MM.1S (cell line): Measurements from ENCODE around the gene SKAP2.

Experiments
- DNase-seq: peaks from one replicate; pipeline ENCODE4 v3.0.0-alpha.2; 2015
- H2AFZ ChIP-seq: fragments of 300-600 bp; sonication (generic); 2 replicates; pipeline ENCODE4 v1.6.0; 2016; ENCODE audit warnings: antibody characterized with exemption, low read length
- H3F3A ChIP-seq: fragments of 300-600 bp; sonication (generic); 2 replicates; pipeline ENCODE4 v1.6.1; 2016; ENCODE audit warnings: mild to moderate bottlenecking, antibody characterized with exemption, low read length, moderate library complexity, mixed read lengths; ENCODE audit not compliant: insufficient read depth
- H3K27ac ChIP-seq: fragments of 300-600 bp; sonication (generic); 2 replicates; pipeline ENCODE4 v1.5.1; 2016; ENCODE audit warnings: mild to moderate bottlenecking, low read length
- H3K27me3 ChIP-seq: fragments of 300-600 bp; sonication (generic); replicated peaks from 2 replicates; pipeline ENCODE4 v1.6.0; 2016; ENCODE audit warnings: low read length; ENCODE audit not compliant: insufficient read depth
- H3K36me3 ChIP-seq: fragments of 300-600 bp; sonication (generic); replicated peaks from 2 replicates; pipeline ENCODE4 v1.6.1; 2016; ENCODE audit warnings: mild to moderate bottlenecking, low read length, mixed read lengths; ENCODE audit not compliant: insufficient read depth
- H3K4me1 ChIP-seq: fragments of 300-600 bp; sonication (generic); 2 replicates; pipeline ENCODE4 v1.6.1; 2016; ENCODE audit warnings: low read length, mixed read lengths
- H3K4me2 ChIP-seq: fragments of 300-600 bp; sonication (generic); 2 replicates; pipeline ENCODE4 v1.6.0; 2016; ENCODE audit warnings: low read depth, low read length
- H3K4me3 ChIP-seq: fragments of 300-600 bp; sonication (generic); 2 replicates; pipeline ENCODE4 v1.5.1; 2016; ENCODE audit warnings: low read length, mixed read lengths
- H3K79me2 ChIP-seq: fragments of 300-600 bp; sonication (generic); 2 replicates; pipeline ENCODE4 v1.6.1; 2016; ENCODE audit warnings: mixed run types, low read length, mixed read lengths
- H3K9ac ChIP-seq: fragments of 300-600 bp; sonication (generic); 2 replicates; pipeline ENCODE4 v1.6.1; 2016; ENCODE audit warnings: low read length, mixed read lengths
- H3K9me2 ChIP-seq: fragments of 300-600 bp; sonication (generic); replicated peaks from 2 replicates; pipeline ENCODE4 v1.6.1; 2016; ENCODE audit warnings: mild to moderate bottlenecking, low read length, mixed read lengths; ENCODE audit not compliant: insufficient read depth
- H3K9me3 ChIP-seq: fragments of 300-600 bp; sonication (generic); replicated peaks from 2 replicates; pipeline ENCODE4 v1.6.1; 2016; ENCODE audit warnings: mild to moderate bottlenecking, low read length, mixed read lengths; ENCODE audit not compliant: insufficient read depth
- H4K20me1 ChIP-seq: fragments of 300-600 bp; sonication (generic); 2 replicates; pipeline ENCODE4 v1.6.1; 2016; ENCODE audit warnings: mild to moderate bottlenecking, low read length, moderate library complexity, mixed read lengths; ENCODE audit not compliant: insufficient read depth
- CTCF ChIP-seq: fragments of 300-600 bp; sonication (generic); IDR thresholded peaks from 2 replicates; pipeline ENCODE4 v1.5.1; 2016; ENCODE audit warnings: antibody characterized with exemption, low read length, mixed read lengths
- EZH2 ChIP-seq: fragments of 300-600 bp; sonication (generic); optimal IDR thresholded peaks from 2 replicates; pipeline ENCODE3; 2017; ENCODE audit warnings: low read depth, mild to moderate bottlenecking, antibody characterized with exemption, low read length, mixed read lengths
- EZH2phosphoT487 ChIP-seq: fragments of 300-600 bp; sonication (generic); IDR thresholded peaks from 2 replicates; pipeline ENCODE4 v1.6.1; 2018; ENCODE audit warnings: antibody characterized with exemption, low read length

SKAP2 gene

GRCh38 chr7:26910221-26910620 lies 45.8 kb upstream of the SKAP2 start:
- Histone ChIP-seq H3K9me3 (no peaks in the 10 kb centered on the region), H3K4me2 (no peak overlapping the region), H3K27ac (no peak overlapping the region), H3K79me2 (no peaks in the 10 kb centered on the region), H2AFZ (no peak overlapping the region), H4K20me1 (no peaks in the 10 kb centered on the region), H3K4me3 (no peak overlapping the region), H3K36me3 (no peaks in the 10 kb centered on the region), H3K9ac (no peak overlapping the region), H3K9me2 (no peaks in the 10 kb centered on the region), H3F3A (no peaks in the 10 kb centered on the region), H3K4me1 (no peaks in the 10 kb centered on the region), H3K27me3 (no peaks in the 10 kb centered on the region)
- DNase-seq: no peak
- TF ChIP-seq EZH2phosphoT487 (no peak), EZH2 (no peak), CTCF (no peak)

- Histone ChIP-seq H3K9me3 (no peaks in the 10 kb centered on the region), H3K4me1 (no peaks in the 10 kb centered on the region), H3K27ac (no peak overlapping the region), H4K20me1 (no peaks in the 10 kb centered on the region), H3K9me2 (no peaks in the 10 kb centered on the region), H3K79me2 (no peaks in the 10 kb centered on the region), H3K27me3 (no peaks in the 10 kb centered on the region), H2AFZ (no peak overlapping the region), H3F3A (no peaks in the 10 kb centered on the region), H3K4me3 (no peak overlapping the region), H3K9ac (no peak overlapping the region), H3K4me2 (no peak overlapping the region), H3K36me3 (no peaks in the 10 kb centered on the region)
- TF ChIP-seq EZH2 (no peak), EZH2phosphoT487 (no peak), CTCF (no peak)
- no peak for DNase-seq
These were observed 35.9 kb upstream of the SKAP2 start for GRCh38 chr7:26900251-26900650.

- H2AFZ ChIP-seq: no peak overlapping the region
- no peak overlapping the region for H3K4me2 ChIP-seq
- H4K20me1 ChIP-seq: no peaks in the 10 kb centered on the region
- H3K79me2 ChIP-seq: no peaks in the 10 kb centered on the region
- H3K9me3 ChIP-seq: no peaks in the 10 kb centered on the region
- H3K9ac ChIP-seq: no peak overlapping the region
- H3K4me3 ChIP-seq: no peak overlapping the region
- H3K36me3 ChIP-seq: no peaks in the 10 kb centered on the region
- no peak overlapping the region for H3K27ac ChIP-seq
- H3K4me1 ChIP-seq: no peaks in the 10 kb centered on the region
- H3F3A ChIP-seq: no peaks in the 10 kb centered on the region
- TF ChIP-seq EZH2: no peak
- H3K9me2 ChIP-seq: no peaks in the 10 kb centered on the region
- H3K27me3 ChIP-seq: no peaks in the 10 kb centered on the region
- DNase-seq: no peak
These were observed 35.1 kb upstream of the SKAP2 start for GRCh38 chr7:26899519-26899918.

GRCh38 chr7:26898891-26899290 lies 34.5 kb upstream of the SKAP2 start:
- Histone ChIP-seq H2AFZ (no peak overlapping the region), H3K27ac (no peak overlapping the region), H3K36me3 (no peaks in the 10 kb centered on the region), H3K79me2 (no peaks in the 10 kb centered on the region), H3F3A (no peaks in the 10 kb centered on the region), H4K20me1 (no peaks in the 10 kb centered on the region), H3K4me2 (no peak overlapping the region), H3K4me1 (no peaks in the 10 kb centered on the region), H3K27me3 (no peaks in the 10 kb centered on the region), H3K9me3 (no peaks in the 10 kb centered on the region), H3K9me2 (no peaks in the 10 kb centered on the region), H3K4me3 (no peak overlapping the region), H3K9ac (no peak overlapping the region)
- no peak for DNase-seq
- TF ChIP-seq EZH2 (no peak), CTCF (no peak), EZH2phosphoT487 (no peak)
